ENCODE measurements around the gene SLC38A10. TPM values are rescaled to one million over a fixed set of nuclear protein-coding genes. Genes with fewer than 3 reads are reported as not detected.
A peak's percentile ranks its signal among the peaks of the same experiment; 100 is the strongest.

Gene SLC38A10
- total and polyA plus RNA-seq, 2 of the 4 experiments (the other 2 are of a cell fraction) = 12.7 to 46.7 TPM

- H4K8ac ChIP-seq (ENCODE audit: low read depth in 2 of 2, low read length in 2 of 2) = no peak overlapping the region
- no peak overlapping the region; the same call in 1 of the 2 replicates for H3K27ac ChIP-seq (ENCODE audit: insufficient read depth, low read length)
- no peak overlapping the region for H3K18ac ChIP-seq (ENCODE audit: low read depth, low read length)
- H3K27me3 ChIP-seq (ENCODE audit: control insufficient read depth, insufficient read depth, low read length) = no peaks in the 10 kb centered on the region
- H2AK9ac ChIP-seq (replicated peaks; ENCODE audit: low read depth, low read length, poor library complexity) = peak overlapping the region; percentile 89
- ChIA-PET CTCF (no interaction called here), POLR2A (ENCODE audit: unreplicated experiment) (interaction anchor here (0.6 kb wide), 1 partner anchor 98 kb away, joined by 3 read pairs; no protein-coding TSS in a partner anchor)
- no peaks in the 10 kb centered on the region; the same call in none of the 2 replicates for H3K9me1 ChIP-seq (ENCODE audit: insufficient read depth, low read length)
- no peak overlapping the region for H2BK15ac ChIP-seq (ENCODE audit: low read depth, low read length)
- 0 out of 2 replicates have a peak overlapping the region, but pooled peaks have one; percentile 9 for H2AK5ac ChIP-seq (ENCODE audit: low read depth, low read length)
- TF ChIP-seq USF2 (IDR thresholded peaks at IDR 0.05; ENCODE audit: low read depth, low read length) = no peak
- TF ChIP-seq FOS (IDR thresholded peaks at IDR 0.05; ENCODE audit: low read depth, low read length) = no peak
- no peak for TF ChIP-seq SMC3 (IDR thresholded peaks at IDR 0.05; ENCODE audit: low read depth, low read length)
- no peak for TF ChIP-seq RAD21 (IDR thresholded peaks at IDR 0.05; ENCODE audit: low read length)
- TF ChIP-seq RCOR1 (IDR thresholded peaks at IDR 0.05; ENCODE audit: insufficient replicate concordance, low read length) = no peak
- H3K36me3 ChIP-seq (ENCODE audit: control insufficient read depth, insufficient read depth, low read length) = peaks cover 5% of the 10 kb centered on the region; the same call in 1 of the 2 replicates
- peak overlapping the region; percentile 97 for H2AFZ ChIP-seq (replicated peaks; ENCODE audit: low read length, poor library complexity)
- no peak overlapping the region for H2BK5ac ChIP-seq (ENCODE audit: low read depth, low read length, poor library complexity, severe bottlenecking)
- H4K91ac ChIP-seq (ENCODE audit: insufficient read depth, low read depth, low read length) = no peak overlapping the region
- no peak overlapping the region for H3K14ac ChIP-seq (replicated peaks; ENCODE audit: low read depth, low read length)
- H3K79me1 ChIP-seq (ENCODE audit: low read depth in 1 of 2, low read length in 2 of 2) = peaks cover 11 to 17% of the 10 kb centered on the region in 2 experiments; a peak in 3 of 4 replicates
- H3K56ac ChIP-seq (ENCODE audit: extremely low read depth, insufficient read depth, low read length) = peak overlapping the region; percentile 10; the same call in 1 of the 2 replicates
- dilution Hi-C loops (cut with HindIII; ENCODE audit: low sequenced_read_pairs, unreplicated experiment) (no loop called here), in situ Hi-C loops (cut with MboI; ENCODE audit: low sequenced_read_pairs) (no loop called here), intact Hi-C loops (cut with micrococcal nuclease) (loop anchor here (5.0 kb wide), 1 partner anchor 80 kb away; no protein-coding TSS in a partner anchor)
- no peak overlapping the region for H2BK120ac ChIP-seq (ENCODE audit: low read depth, low read length)
- DNase-seq = no peak
- BruUV-seq (replicated peaks) = no TSS peak
- no peak for ATAC-seq (ENCODE audit: low read depth)
- peak overlapping the region; percentile 62 for H3K4me3 ChIP-seq (ENCODE audit: insufficient read depth, low read depth, low read length)
- H3K9me3 ChIP-seq (ENCODE audit: control insufficient read depth, insufficient read depth, low read length) = peaks cover under 1% of the 10 kb centered on the region; the same call in 1 of the 2 replicates
- H3K9ac ChIP-seq (ENCODE audit: low read depth, low read length) = peak overlapping the region; percentile 24
- H4K20me1 ChIP-seq (ENCODE audit: insufficient read depth, low read length) = no peaks in the 10 kb centered on the region
- peak overlapping the region; percentile 92 for H3K4me2 ChIP-seq (ENCODE audit: low read depth, low read length)
- no peak overlapping the region for H3K23ac ChIP-seq (ENCODE audit: low read depth, low read length)
- 45% methylated on average over 2 of the region's 24 CpGs; no CpG with 5 or more reads in 1 of the 2 experiments for WGBS, 2 experiments (ENCODE audit: extremely low coverage in 2 of 2, insufficient read length in 1 of 2)
- no peak overlapping the region for H3K4ac ChIP-seq (ENCODE audit: low read depth, low read length)
- no peak overlapping the region for H4K5ac ChIP-seq (ENCODE audit: low read depth, low read length)
- no peak overlapping the region for H2BK20ac ChIP-seq (ENCODE audit: low read depth, low read length)
- H3K4me1 ChIP-seq (ENCODE audit: control insufficient read depth, insufficient read depth, low read length) = peaks cover 8% of the 10 kb centered on the region; the same call in 1 of the 2 replicates
These were observed 73.1 kb downstream of the SLC38A10 start for GRCh38 chr17:81221842-81222619.

All from IMR-90 (cell line).